Uterus (tissue), 2 donors: ENCODE data around the gene SLC25A21.

ENCODE experiments used
- POLR2A ChIP-seq, 2 donors: fragments of 450-650 bp; IDR thresholded peaks; one replicate each; pipeline ENCODE4 v1.6.1; 2016; ENCODE audit warnings: antibody characterized with exemption in 2 of 2, mild to moderate bottlenecking in 1 of 2, moderate library complexity in 1 of 2
- TF ChIP-seq, protein P1 (sequence below), 4 experiments: fragments of 200-600 bp in 2 of 4; fragments of 450-650 bp in 2 of 4; sonication (generic) in 2 of 4; IDR thresholded peaks; one replicate each; pipeline ENCODE4 v1.5.1; 2016 to 2019; ENCODE audit warnings: antibody characterized with exemption in 4 of 4, mild to moderate bottlenecking in 2 of 4, moderate library complexity in 1 of 4

DNA sequence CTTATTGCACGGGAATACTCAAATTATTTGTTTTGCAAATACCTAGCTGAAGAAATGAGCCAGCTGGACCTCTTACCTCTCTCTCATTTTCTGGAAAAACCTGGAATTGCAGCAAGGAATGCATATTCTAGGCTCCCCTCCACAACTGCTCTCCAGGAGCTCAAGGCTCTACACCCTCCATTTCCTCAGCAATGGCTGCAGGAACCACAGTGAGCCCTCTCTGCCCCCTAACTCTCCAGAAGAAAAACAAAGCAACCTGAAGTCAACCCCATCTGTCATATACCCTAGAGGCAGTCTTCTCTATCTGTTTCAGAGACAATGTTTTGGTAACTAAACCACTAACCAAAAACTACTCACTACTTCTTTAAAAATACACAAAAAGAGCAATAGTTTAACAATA lies 221.6 kb downstream of the SLC25A21 start:
- TF ChIP-seq, protein P1, sequence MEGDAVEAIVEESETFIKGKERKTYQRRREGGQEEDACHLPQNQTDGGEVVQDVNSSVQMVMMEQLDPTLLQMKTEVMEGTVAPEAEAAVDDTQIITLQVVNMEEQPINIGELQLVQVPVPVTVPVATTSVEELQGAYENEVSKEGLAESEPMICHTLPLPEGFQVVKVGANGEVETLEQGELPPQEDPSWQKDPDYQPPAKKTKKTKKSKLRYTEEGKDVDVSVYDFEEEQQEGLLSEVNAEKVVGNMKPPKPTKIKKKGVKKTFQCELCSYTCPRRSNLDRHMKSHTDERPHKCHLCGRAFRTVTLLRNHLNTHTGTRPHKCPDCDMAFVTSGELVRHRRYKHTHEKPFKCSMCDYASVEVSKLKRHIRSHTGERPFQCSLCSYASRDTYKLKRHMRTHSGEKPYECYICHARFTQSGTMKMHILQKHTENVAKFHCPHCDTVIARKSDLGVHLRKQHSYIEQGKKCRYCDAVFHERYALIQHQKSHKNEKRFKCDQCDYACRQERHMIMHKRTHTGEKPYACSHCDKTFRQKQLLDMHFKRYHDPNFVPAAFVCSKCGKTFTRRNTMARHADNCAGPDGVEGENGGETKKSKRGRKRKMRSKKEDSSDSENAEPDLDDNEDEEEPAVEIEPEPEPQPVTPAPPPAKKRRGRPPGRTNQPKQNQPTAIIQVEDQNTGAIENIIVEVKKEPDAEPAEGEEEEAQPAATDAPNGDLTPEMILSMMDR (IDR thresholded peaks at IDR 0.05) = no peak
- no peak for TF ChIP-seq POLR2A (IDR thresholded peaks at IDR 0.05)
